Naive B cell (primary cell): ENCODE data around the gene ASTL. TPM values are rescaled to one million over a fixed set of nuclear protein-coding genes. Genes with fewer than 3 reads are reported as not detected.
"Not testable (repeated sequence)": the region's sequence is repeated elsewhere in the genome, so short reads cannot be mapped to it uniquely, and the experiment has no call there.

ENCODE experiments used
- ATAC-seq, 2 donors: fragments of 150-1000 bp; cut with Tn5 transposase; 2 replicates each; pipeline ENCODE4 v1.10.0; 2021; ENCODE audit warnings: low read depth in 2 of 2, mild to moderate bottlenecking in 2 of 2, moderate library complexity in 2 of 2
- DNase-seq: peaks from one replicate; pipeline ENCODE4 v3.0.0; 2022
- H3K27ac Mint-ChIP-seq, 6 donors: one replicate each; pipeline ENCODE4 v1.8.0; 2020 to 2022; ENCODE audit warnings: mild to moderate bottlenecking in 6 of 6, mixed read lengths in 6 of 6, moderate library complexity in 5 of 6, inconsistent platforms in 2 of 6
- H3K27me3 Mint-ChIP-seq, 3 donors: one replicate each; pipeline ENCODE4 v1.8.0; 2021 to 2022; ENCODE audit warnings: mixed read lengths in 3 of 3, mild to moderate bottlenecking in 1 of 3
- H3K36me3 Mint-ChIP-seq, 2 donors: one replicate each; pipeline ENCODE4 v1.8.0; 2020 to 2022; ENCODE audit warnings: mixed read lengths in 2 of 2, inconsistent platforms in 1 of 2, mild to moderate bottlenecking in 1 of 2
- H3K4me1 Mint-ChIP-seq, 3 donors: one replicate each; pipeline ENCODE4 v1.8.0; 2020 to 2022; ENCODE audit warnings: mixed read lengths in 3 of 3, inconsistent platforms in 1 of 3, mild to moderate bottlenecking in 1 of 3, moderate library complexity in 1 of 3
- H3K4me3 Mint-ChIP-seq, 8 donors: one replicate each; pipeline ENCODE4 v1.8.0; 2020 to 2022; ENCODE audit warnings: mild to moderate bottlenecking in 8 of 8, mixed read lengths in 8 of 8, moderate library complexity in 8 of 8, inconsistent platforms in 2 of 8
- H3K9me3 Mint-ChIP-seq, 7 donors: one replicate each; pipeline ENCODE4 v1.8.0; 2020 to 2022; ENCODE audit warnings: mixed read lengths in 7 of 7, mild to moderate bottlenecking in 5 of 7, inconsistent platforms in 2 of 7, moderate library complexity in 1 of 7
- polyA plus RNA-seq, 6 donors: library from polyadenylated mRNA; unstranded; fragments of 300-500 nt; fragmentation: Illumina TruSeq; gene quantifications; one replicate each; pipeline ENCODE4 v1.2.3, GENCODE V29; 2021; ENCODE audit warnings: low read depth in 6 of 6

The ASTL gene
- polyA plus RNA-seq, 6 donors from 2014 or later, result not detected

- H3K9me3 Mint-ChIP-seq, result no peaks in the 10 kb centered on the region
- H3K4me3 Mint-ChIP-seq, result peak overlapping the region; percentile 76 to 93 (median 90)
- DNase-seq (no peak), ATAC-seq (no peak)
- peaks cover 37 to 81% (median 78%) of the 10 kb centered on the region in 3 donors for H3K4me1 Mint-ChIP-seq
- H3K27ac Mint-ChIP-seq, result peak overlapping the region; percentile 98 to 100 (median 98)
- H3K36me3 Mint-ChIP-seq, result no peaks in the 10 kb centered on the region
- no peaks in the 10 kb centered on the region for H3K27me3 Mint-ChIP-seq
These were observed 8.7 kb upstream of the ASTL start for GRCh38 chr2:96146881-96147592.

- no peaks in the 10 kb centered on the region for H3K36me3 Mint-ChIP-seq
These were observed 8.0 kb upstream of the ASTL start for GRCh38 chr2:96146153-96146880.

GRCh38 chr2:96145848-96146152, 7.5 kb upstream of the ASTL start:
- Mint-ChIP-seq H3K36me3 (no peaks in the 10 kb centered on the region), H3K27ac (peak overlapping the region; percentile 98 to 100 (median 98)), H3K9me3 (no peaks in the 10 kb centered on the region), H3K4me3 (peak overlapping the region; percentile 76 to 93 (median 90)), H3K27me3 (no peaks in the 10 kb centered on the region), H3K4me1 (peaks cover 32 to 71% (median 69%) of the 10 kb centered on the region in 3 donors)
- peak in 1 of 2 donors; percentile 1 for ATAC-seq
- no peak for DNase-seq

More at GRCh38 chr2:96146153-96146880, 8.0 kb upstream of the ASTL start:
- Mint-ChIP-seq H3K4me3 (peak overlapping the region; percentile 76 to 93 (median 90)), H3K27me3 (no peaks in the 10 kb centered on the region), H3K9me3 (no peaks in the 10 kb centered on the region), H3K27ac (peak overlapping the region; percentile 98 to 100 (median 98)), H3K4me1 (peaks cover 34 to 76% (median 72%) of the 10 kb centered on the region in 3 donors)
- DNase-seq (peak; percentile 93), ATAC-seq (peak; percentile 52 to 56)

GRCh38 chr2:96145036-96145847, 6.9 kb upstream of the ASTL start, which contains the start of gene DUSP2:
TSS of gene DUSP2 (minus strand) at chr2:96145440. CDS start at chr2:96145354, 86 bp downstream.
- DNase-seq, result peak; percentile 94
- peak within 1 kb of the TSS; percentile 98 to 100 (median 99) for H3K27ac Mint-ChIP-seq
- H3K36me3 Mint-ChIP-seq, result no peaks in the 10 kb centered on the region
- ATAC-seq, result peak; percentile 52 to 53
- H3K9me3 Mint-ChIP-seq, result no peaks in the 10 kb centered on the region
- no peaks in the 10 kb centered on the region for H3K27me3 Mint-ChIP-seq
- H3K4me1 Mint-ChIP-seq, result peaks cover 32 to 68% (median 64%) of the 10 kb centered on the region in 3 donors
- peak within 1 kb of the TSS; percentile 76 to 95 (median 92) for H3K4me3 Mint-ChIP-seq

GRCh38 chr2:96144481-96145035, 6.3 kb upstream of the ASTL start:
- Mint-ChIP-seq H3K9me3 (no peaks in the 10 kb centered on the region), H3K27me3 (no peaks in the 10 kb centered on the region), H3K27ac (peak overlapping the region; percentile 69 to 99 (median 97)), H3K4me1 (peaks cover 32 to 66% (median 60%) of the 10 kb centered on the region in 3 donors), H3K36me3 (no peaks in the 10 kb centered on the region), H3K4me3 (peak overlapping the region; percentile 76 to 95 (median 91))
- DNase-seq, result no peak
- no peak for ATAC-seq

- Mint-ChIP-seq H3K4me3 (peak overlapping the region; percentile 76 to 95 (median 91)), H3K27ac (peak overlapping the region; percentile 87 to 99 (median 97)), H3K36me3 (no peaks in the 10 kb centered on the region), H3K9me3 (no peaks in the 10 kb centered on the region), H3K4me1 (peaks cover 32 to 62% (median 61%) of the 10 kb centered on the region in 3 donors), H3K27me3 (no peaks in the 10 kb centered on the region)
- no peak for ATAC-seq
- DNase-seq, result no peak
These were observed 5.7 kb upstream of the ASTL start for GRCh38 chr2:96143848-96144480.

GRCh38 chr2:96143231-96143847, 5.0 kb upstream of the ASTL start:
- DNase-seq (no peak), ATAC-seq (no peak)
- Mint-ChIP-seq H3K27ac (peak overlapping the region; percentile 87 to 99 (median 97)), H3K36me3 (no peaks in the 10 kb centered on the region), H3K4me1 (peaks cover 31 to 62% (median 59%) of the 10 kb centered on the region in 3 donors), H3K9me3 (no peaks in the 10 kb centered on the region), H3K4me3 (peak overlapping the region; percentile 35 to 95 (median 90)), H3K27me3 (no peaks in the 10 kb centered on the region)

- peak overlapping the region in 7 of 8 donors; percentile 39 to 95 (median 52) for H3K4me3 Mint-ChIP-seq
- H3K4me1 Mint-ChIP-seq, result peaks cover 23 to 58% (median 50%) of the 10 kb centered on the region in 3 donors
- H3K27me3 Mint-ChIP-seq, result no peaks in the 10 kb centered on the region
- H3K36me3 Mint-ChIP-seq, result no peaks in the 10 kb centered on the region
- DNase-seq (no peak), ATAC-seq (no peak)
- peak overlapping the region in 5 of 6 donors; percentile 39 to 98 (median 93) for H3K27ac Mint-ChIP-seq
- H3K9me3 Mint-ChIP-seq, result no peaks in the 10 kb centered on the region
These were observed 4.2 kb upstream of the ASTL start for GRCh38 chr2:96142217-96143113.

- not testable (repeated sequence) for H3K27me3 Mint-ChIP-seq, H3K36me3 Mint-ChIP-seq, H3K9me3 Mint-ChIP-seq, ATAC-seq, DNase-seq
- peak overlapping the region in 4 of 8 donors; percentile 6 to 84 (median 50) for H3K4me3 Mint-ChIP-seq
- H3K27ac Mint-ChIP-seq, result peak overlapping the region in 4 of 6 donors; percentile 28 to 98 (median 62)
- peaks cover 16 to 49% (median 42%) of the 10 kb centered on the region in 3 donors for H3K4me1 Mint-ChIP-seq
These were observed 3.3 kb upstream of the ASTL start for GRCh38 chr2:96141624-96141967.

GRCh38 chr2:96140941-96141623, 2.8 kb upstream of the ASTL start:
- Mint-ChIP-seq H3K27ac (peak overlapping the region in 5 of 6 donors; percentile 28 to 98 (median 65)), H3K36me3 (no peaks in the 10 kb centered on the region), H3K4me3 (peak overlapping the region in 2 of 8 donors; percentile 35 to 84), H3K4me1 (peaks cover 11 to 44% (median 37%) of the 10 kb centered on the region in 3 donors), H3K9me3 (no peaks in the 10 kb centered on the region), H3K27me3 (no peaks in the 10 kb centered on the region)
- no peak for ATAC-seq
- no peak for DNase-seq

- Mint-ChIP-seq H3K4me1 (peaks cover 7 to 32% (median 28%) of the 10 kb centered on the region in 3 donors), H3K9me3 (no peaks in the 10 kb centered on the region), H3K4me3 (peak overlapping the region in 2 of 8 donors; percentile 41 to 61), H3K36me3 (no peaks in the 10 kb centered on the region), H3K27ac (peak overlapping the region in 1 of 6 donors; percentile 47), H3K27me3 (no peaks in the 10 kb centered on the region)
- no peak for DNase-seq
- ATAC-seq, result no peak
These were observed 968 bp upstream of the ASTL start for GRCh38 chr2:96139181-96139758.
